Activated CD4-positive, alpha-beta T cell treated with anti-CD3 and anti-CD28 coated beads, Interleukin-2, Interleukin-6, amounts not matched to agents 100 ng/mL and 50 ng/mL, durations not matched to agents 16 hours and 8 hours (primary cell): ENCODE results near the gene TBRG4.
"Not testable (repeated sequence)": the region's sequence is repeated elsewhere in the genome, so short reads cannot be mapped to it uniquely, and the experiment has no call there.

Source experiments
- DNase-seq: peaks from one replicate; pipeline ENCODE4 v3.0.0-alpha.2; 2020

TBRG4 gene

DNA sequence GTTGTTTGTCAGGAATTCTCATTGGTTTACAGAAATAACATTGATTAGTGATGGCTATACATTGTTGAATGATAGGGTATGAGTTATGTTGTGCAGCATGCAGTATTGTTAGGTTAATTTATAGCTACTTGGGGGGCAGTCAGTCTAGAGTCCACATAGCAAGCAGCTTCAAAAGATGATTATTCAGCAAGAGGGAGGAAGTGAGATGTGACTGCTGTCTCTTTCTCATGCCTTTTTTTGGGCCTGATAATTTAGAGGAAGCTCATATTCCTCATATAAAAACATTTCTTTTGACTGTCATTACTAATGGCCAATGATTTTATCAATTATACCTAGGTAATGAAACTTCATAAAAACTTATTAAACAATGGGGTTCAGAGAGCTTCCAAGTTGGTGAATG is 3.4 kb upstream of the TBRG4 start:
- no peak for DNase-seq

DNA sequence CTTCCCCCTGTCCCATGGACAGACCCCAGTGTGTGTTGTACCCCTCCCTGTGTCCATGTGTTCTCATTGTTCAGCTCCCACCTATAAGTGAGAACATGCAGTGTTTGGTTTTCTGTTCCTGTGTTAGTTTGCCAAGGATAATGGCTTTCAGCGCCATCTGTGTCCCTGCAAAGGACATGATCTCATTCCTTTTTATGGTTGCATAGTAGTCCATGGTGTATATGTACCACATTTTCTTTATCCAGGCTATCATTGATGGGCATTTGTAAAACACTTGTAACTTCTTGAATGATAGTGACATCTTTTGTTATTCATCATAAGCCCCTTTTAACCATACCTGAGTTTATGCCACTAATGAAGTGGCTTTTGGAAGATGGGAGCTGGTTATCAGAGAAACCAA is 2.8 kb upstream of the TBRG4 start:
- DNase-seq: not testable (repeated sequence)

DNA sequence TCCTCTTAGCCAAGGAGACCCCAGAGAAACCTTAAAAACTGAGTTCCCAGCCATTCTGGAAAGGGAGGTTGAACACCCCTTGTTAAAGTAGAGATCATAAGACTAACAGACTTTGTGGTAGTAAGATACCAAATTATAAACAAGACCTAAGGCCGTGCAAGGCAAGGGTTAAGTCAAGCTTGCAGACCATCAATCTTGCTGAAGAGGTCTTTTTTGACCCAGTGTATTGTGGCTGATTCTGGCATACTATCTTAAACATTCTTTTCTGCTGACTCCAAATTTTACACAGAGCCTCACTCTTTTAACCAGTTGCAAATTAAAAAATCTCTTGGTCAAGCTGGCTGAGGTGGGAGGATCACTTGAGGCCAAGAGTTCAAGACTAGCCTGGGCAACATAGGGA is 1.2 kb upstream of the TBRG4 start:
- DNase-seq: no peak

GRCh38 chr7:45108863-45109262 is 2.6 kb downstream of the TBRG4 start:
- no peak for DNase-seq

DNA sequence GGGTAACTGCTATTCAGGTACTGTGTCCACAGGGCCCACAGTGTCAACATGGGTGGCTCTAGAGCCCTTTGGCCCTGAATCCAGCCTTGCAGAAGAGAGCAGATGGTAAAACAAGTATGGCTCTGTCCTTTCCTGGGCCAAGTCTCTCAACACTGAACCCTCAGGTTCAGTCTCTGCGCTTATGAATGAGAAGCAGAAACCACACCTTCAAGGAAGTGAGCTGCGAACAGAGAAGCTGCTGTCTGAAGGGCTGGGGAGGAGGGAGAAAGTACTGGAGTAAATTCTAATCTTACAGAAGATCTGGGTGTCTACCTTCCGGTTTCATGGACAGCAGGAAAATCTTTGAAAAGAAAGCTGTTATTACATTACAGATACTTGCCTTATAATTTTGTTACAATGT is 4.1 kb downstream of the TBRG4 start:
- DNase-seq: no peak

GRCh38 chr7:45106820-45107219 is 4.7 kb downstream of the TBRG4 start:
- no peak for DNase-seq

DNA sequence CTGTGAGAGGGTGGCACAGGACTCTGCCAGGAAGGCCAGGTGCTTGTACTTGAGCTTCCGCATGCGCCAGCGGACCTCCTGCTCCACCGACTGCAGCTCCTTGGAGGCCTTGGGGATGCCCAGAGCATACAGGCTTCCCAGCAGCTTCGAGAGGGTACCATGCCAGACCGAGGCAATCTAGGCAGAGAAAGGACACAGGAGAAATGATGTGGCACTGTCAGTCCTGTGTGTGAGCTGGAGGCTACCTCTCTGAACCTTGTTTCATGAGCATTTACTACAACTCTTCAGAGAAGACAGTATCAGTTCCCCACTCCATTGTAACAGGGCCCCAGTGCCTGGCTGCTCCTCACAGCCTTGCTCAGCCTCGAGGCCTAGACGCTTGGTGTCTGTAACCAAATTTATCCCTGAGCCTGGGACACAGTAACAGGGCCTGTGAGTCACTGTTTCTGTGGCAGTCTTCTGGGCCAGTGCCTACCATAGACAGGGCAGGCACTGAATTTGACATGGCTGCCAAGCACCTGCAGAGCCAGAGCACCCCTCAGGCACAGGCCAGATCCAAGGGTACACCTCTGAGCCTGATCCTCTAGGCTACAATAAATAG is 5.8 kb downstream of the TBRG4 start:
- DNase-seq: no peak

GRCh38 chr7:45104844-45105587 is 6.5 kb downstream of the TBRG4 start:
- DNase-seq: no peak

GRCh38 chr7:45103958-45104843 is 7.3 kb downstream of the TBRG4 start:
- DNase-seq: no peak

DNA sequence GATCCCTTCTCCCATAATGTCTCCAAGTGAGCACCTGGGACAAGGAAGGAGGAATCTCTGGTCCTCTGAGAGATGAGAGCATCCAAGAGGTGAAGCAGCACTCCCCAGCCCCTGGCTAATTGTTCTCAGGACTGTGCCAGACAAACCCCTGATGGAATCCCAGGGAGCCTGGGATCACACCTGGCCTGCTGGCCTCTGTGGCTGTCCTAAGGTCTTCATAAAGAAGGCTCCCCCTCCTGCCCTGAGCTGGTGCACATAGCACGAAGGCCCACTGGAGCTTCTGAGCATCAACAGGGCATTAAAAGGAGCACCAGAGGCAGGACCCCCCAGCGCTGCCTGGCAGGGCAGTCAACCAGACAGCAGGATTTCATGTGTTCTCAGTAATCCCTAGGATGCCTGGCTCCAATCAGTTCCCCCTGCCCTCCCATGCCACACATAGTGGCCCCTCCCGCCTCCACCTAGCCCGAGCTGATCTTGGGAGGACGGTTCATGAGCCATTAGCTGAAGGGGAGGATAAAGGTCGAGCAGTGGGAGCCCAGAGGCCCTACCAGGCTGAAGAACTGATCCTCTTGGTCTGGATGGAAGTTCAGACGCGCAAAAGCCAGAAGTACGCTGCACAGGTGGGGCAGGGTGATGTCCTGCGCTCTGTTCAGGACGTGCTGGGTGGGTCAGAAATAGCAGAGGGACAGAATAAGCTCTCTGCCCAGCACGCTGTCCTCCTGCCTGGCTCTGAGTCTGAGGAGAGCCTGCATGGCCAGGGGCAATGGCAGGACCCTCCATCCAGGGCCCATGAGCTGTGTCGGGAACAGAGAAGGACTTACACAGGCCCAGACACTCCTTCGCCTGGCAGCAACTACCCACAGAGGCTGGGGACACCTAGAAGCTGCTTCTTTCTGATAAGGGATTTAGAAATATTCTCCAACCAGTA is 8.4 kb downstream of the TBRG4 start:
- no peak for DNase-seq

GRCh38 chr7:45101748-45102147 is 9.7 kb downstream of the TBRG4 start:
- DNase-seq: no peak

GRCh38 chr7:45100761-45101480 is 10.6 kb downstream of the TBRG4 start:
- DNase-seq: no peak

GRCh38 chr7:45099891-45100760 is 11.4 kb downstream of the TBRG4 start:
- no peak for DNase-seq

- DNase-seq: no peak
These were observed 12.3 kb downstream of the TBRG4 start for GRCh38 chr7:45098983-45099839.

GRCh38 chr7:45092931-45093235 is 18.6 kb downstream of the TBRG4 start:
- no peak for DNase-seq

- no peak for DNase-seq
These were observed 19.2 kb downstream of the TBRG4 start for GRCh38 chr7:45092100-45092930.

- DNase-seq: peak; percentile 68
These were observed 22.1 kb downstream of the TBRG4 start for GRCh38 chr7:45089341-45089891.

- DNase-seq: no peak
These were observed 22.6 kb downstream of the TBRG4 start, which contains the start of gene NACAD for GRCh38 chr7:45088821-45089340. TSS of gene NACAD (minus strand) at chr7:45088969. CDS start at chr7:45088894, 75 bp downstream.
